ENCODE data around the gene DIS3. TPM values are rescaled to one million over a fixed set of nuclear protein-coding genes. Genes with fewer than 3 reads are reported as not detected.

DIS3 gene
- total and polyA plus RNA-seq, 2 of the 4 experiments (the other 2 are of a cell fraction), result 19.3 to 33.3 TPM

GRCh38 chr13:72823724-72824123, 42.0 kb upstream of the DIS3 start:
- Histone ChIP-seq H3K56ac (ENCODE audit: extremely low read depth, insufficient read depth, low read length) (no peak overlapping the region), H2AK9ac (replicated peaks; ENCODE audit: low read depth, low read length, poor library complexity) (no peak overlapping the region), H3K36me3 (ENCODE audit: control insufficient read depth, insufficient read depth, low read length) (peaks cover 1% of the 10 kb centered on the region; the same call in 1 of the 2 replicates), H3K4me2 (ENCODE audit: low read depth, low read length) (no peak overlapping the region), H3K9ac (ENCODE audit: low read depth, low read length) (no peak overlapping the region), H2BK15ac (ENCODE audit: low read depth, low read length) (no peak overlapping the region), H3K4ac (ENCODE audit: low read depth, low read length) (no peak overlapping the region), H3K9me1 (ENCODE audit: insufficient read depth, low read length) (no peaks in the 10 kb centered on the region), H3K18ac (ENCODE audit: low read depth, low read length) (no peak overlapping the region), H3K4me3 (ENCODE audit: insufficient read depth, low read depth, low read length) (no peak overlapping the region), H2BK20ac (ENCODE audit: low read depth, low read length) (no peak overlapping the region), H4K8ac (ENCODE audit: low read depth in 2 of 2, low read length in 2 of 2) (no peak overlapping the region), H3K79me1 (ENCODE audit: low read depth in 1 of 2, low read length in 2 of 2) (peaks cover 0 to 3% of the 10 kb centered on the region in 2 experiments; a peak in 1 of 4 replicates), H4K91ac (ENCODE audit: insufficient read depth, low read depth, low read length) (no peak overlapping the region), H2BK120ac (ENCODE audit: low read depth, low read length) (no peak overlapping the region), H2AK5ac (ENCODE audit: low read depth, low read length) (no peak overlapping the region), H4K5ac (ENCODE audit: low read depth, low read length) (no peak overlapping the region), H3K14ac (replicated peaks; ENCODE audit: low read depth, low read length) (no peak overlapping the region), H3K4me1 (ENCODE audit: control insufficient read depth, insufficient read depth, low read length) (no peaks in the 10 kb centered on the region), H3K9me3 (ENCODE audit: control insufficient read depth, insufficient read depth, low read length) (no peaks in the 10 kb centered on the region), H3K27ac (ENCODE audit: insufficient read depth, low read length) (no peak overlapping the region), H3K23ac (ENCODE audit: low read depth, low read length) (no peak overlapping the region), H3K27me3 (ENCODE audit: control insufficient read depth, insufficient read depth, low read length) (no peaks in the 10 kb centered on the region), H2BK5ac (ENCODE audit: low read depth, low read length, poor library complexity, severe bottlenecking) (no peak overlapping the region), H2AFZ (replicated peaks; ENCODE audit: low read length, poor library complexity) (no peak overlapping the region), H4K20me1 (ENCODE audit: insufficient read depth, low read length) (no peaks in the 10 kb centered on the region)
- BruUV-seq (replicated peaks), result no TSS peak
- no CpG with 5 or more reads among the region's 3 CpGs for WGBS, 2 experiments (ENCODE audit: extremely low coverage in 2 of 2, insufficient read length in 1 of 2)
- DNase-seq (no peak), ATAC-seq (ENCODE audit: low read depth) (no peak)
- intact Hi-C loops (cut with micrococcal nuclease), result no loop called here
- ChIA-PET CTCF (no interaction called here), POLR2A (ENCODE audit: unreplicated experiment) (interaction anchor here (0.6 kb wide), 1 partner anchor 246 kb away, joined by 15 read pairs; no protein-coding TSS in a partner anchor)
- in situ Hi-C loops (cut with MboI; ENCODE audit: low sequenced_read_pairs), result loop anchor here (25.0 kb wide), 1 partner anchor 889 kb away; no protein-coding TSS in a partner anchor
- TF ChIP-seq USF2 (IDR thresholded peaks at IDR 0.05; ENCODE audit: low read depth, low read length) (no peak), CEBPB (IDR thresholded peaks at IDR 0.05; ENCODE audit: low read depth, low read length) (no peak), POLR2A (IDR thresholded peaks at IDR 0.05; ENCODE audit: low read depth, low read length) (no peak), MXI1 (IDR thresholded peaks at IDR 0.05; ENCODE audit: borderline replicate concordance, low read depth, low read length) (no peak), BHLHE40 (IDR thresholded peaks at IDR 0.05; ENCODE audit: low read depth, low read length) (no peak), RFX5 (IDR thresholded peaks at IDR 0.05; ENCODE audit: low read depth, low read length) (no peak)
- dilution Hi-C loops (cut with HindIII; ENCODE audit: low sequenced_read_pairs, unreplicated experiment), result no loop called here
